B cell (primary cell): ENCODE results near the gene RASGRF2. TPM values are rescaled to one million over a fixed set of nuclear protein-coding genes. Genes with fewer than 3 reads are reported as not detected.

Experiments used
- ATAC-seq: fragments of 200-7000 bp; cut with Tn5 transposase; one replicate; pipeline ENCODE4 v1.10.0; 2021; ENCODE audit warnings: low read depth, mild to moderate bottlenecking, moderate number of reproducible peaks, moderate library complexity
- CTCF ChIA-PET: fragments of 350-600 bp; sonication (Branson Sonifier 250); formaldehyde crosslinking; loops from one replicate; lab custom pipeline; 2021; ENCODE audit warnings: antibody characterized with exemption, inconsistent platforms; lab: Charles Lee
- POLR2A ChIA-PET: fragments of 350-600 bp; sonication (Branson Sonifier 250); formaldehyde crosslinking; loops from one replicate; lab custom pipeline; 2021; ENCODE audit warnings: antibody characterized with exemption; lab: Charles Lee
- DNase-seq: peaks from one replicate; pipeline ENCODE4 v3.0.0; 2013
- H2AFZ ChIP-seq: 2 replicates; pipeline ENCODE4 v1.6.1; 2012; ENCODE audit warnings: mild to moderate bottlenecking, low read depth, low read length; ENCODE audit not compliant: insufficient read depth, poor library complexity, severe bottlenecking
- H3K27ac ChIP-seq, 2 donors: 1 replicate in 1 of 2; 2 replicates in 1 of 2; pipeline ENCODE4 v1.5.1; 2012 to 2013; ENCODE audit warnings: low read length in 2 of 2, mild to moderate bottlenecking in 2 of 2, moderate library complexity in 1 of 2
- H3K27me3 ChIP-seq, 4 experiments: fragments of 200-600 bp in 1 of 4; sonication (generic) in 1 of 4; replicated peaks in 1 of 4; 1 replicate in 2 of 4; 2 replicates in 2 of 4; pipeline versions ENCODE4 v1.6.1 to v1.7.0; 2013 to 2016; ENCODE audit warnings: low read length in 3 of 4, mild to moderate bottlenecking in 2 of 4, mixed read lengths in 1 of 4, moderate library complexity in 1 of 4; ENCODE audit not compliant: insufficient read depth in 4 of 4, control insufficient read depth in 3 of 4; ENCODE audit errors: control extremely low read depth in 1 of 4
- H3K36me3 ChIP-seq, 2 experiments: replicated peaks in 1 of 2; 1 replicate in 1 of 2; 2 replicates in 1 of 2; pipeline versions ENCODE4 v1.6.1 to v1.7.1; 2013; ENCODE audit warnings: low read length in 1 of 2; ENCODE audit not compliant: insufficient read depth in 2 of 2, control insufficient read depth in 1 of 2; ENCODE audit errors: control extremely low read depth in 1 of 2, extremely low read depth in 1 of 2
- H3K4me1 ChIP-seq, 2 donors: fragments of 200-600 bp in 1 of 2; sonication (generic) in 1 of 2; 1 replicate in 1 of 2; 2 replicates in 1 of 2; pipeline versions ENCODE4 v1.5.1 to v1.6.1; 2013 to 2017; ENCODE audit warnings: low read length in 2 of 2; ENCODE audit not compliant: control insufficient read depth in 2 of 2, insufficient read depth in 2 of 2
- H3K4me2 ChIP-seq: replicated peaks from 2 replicates; pipeline ENCODE3; 2012; ENCODE audit warnings: mild to moderate bottlenecking, low read depth, low read length; ENCODE audit not compliant: poor library complexity, severe bottlenecking
- H3K4me3 ChIP-seq, 5 experiments: fragments of 200-600 bp in 1 of 5; sonication (generic) in 1 of 5; 1 replicate in 3 of 5; 2 replicates in 2 of 5; pipeline versions ENCODE4 v1.5.1 to v1.7.0; 2011 to 2016; ENCODE audit warnings: low read length in 4 of 5, mild to moderate bottlenecking in 4 of 5, low read depth in 2 of 5, control low read depth in 1 of 5, moderate library complexity in 1 of 5; ENCODE audit not compliant: insufficient read depth in 1 of 5; ENCODE audit errors: control extremely low read depth in 1 of 5, extremely low read depth in 1 of 5
- H3K79me2 ChIP-seq: fragments of 200-600 bp; sonication (generic); one replicate; pipeline ENCODE4 v1.6.0; 2016; ENCODE audit warnings: low read length; ENCODE audit not compliant: control insufficient read depth, insufficient read depth
- H3K9ac ChIP-seq: fragments of 200-600 bp; sonication (generic); 2 replicates; pipeline ENCODE4 v1.6.1; 2017; ENCODE audit warnings: mild to moderate bottlenecking, low read length, moderate library complexity
- H3K9me3 ChIP-seq, 3 donors: one replicate each; pipeline versions ENCODE4 v1.6.1 to v1.7.1; 2013; ENCODE audit warnings: low read length in 2 of 3; ENCODE audit not compliant: control insufficient read depth in 2 of 3, insufficient read depth in 1 of 3; ENCODE audit errors: control extremely low read depth in 1 of 3
- H4K20me1 ChIP-seq: 2 replicates; pipeline ENCODE4 v1.6.0; 2012; ENCODE audit warnings: mild to moderate bottlenecking, low read length; ENCODE audit not compliant: insufficient read depth, control insufficient read depth, poor library complexity, severe bottlenecking
- H3K27ac Mint-ChIP-seq: one replicate; pipeline ENCODE4 v1.8.0; 2021; ENCODE audit warnings: mixed read lengths
- H3K27me3 Mint-ChIP-seq: one replicate; pipeline ENCODE4 v1.8.0; 2021; ENCODE audit warnings: mixed read lengths
- H3K4me1 Mint-ChIP-seq: one replicate; pipeline ENCODE4 v1.8.0; 2021; ENCODE audit warnings: mixed read lengths
- H3K4me3 Mint-ChIP-seq: one replicate; pipeline ENCODE4 v1.8.0; 2021; ENCODE audit warnings: mixed read lengths
- H3K9me3 Mint-ChIP-seq: one replicate; pipeline ENCODE4 v1.8.0; 2022; ENCODE audit warnings: mixed read lengths; ENCODE audit not compliant: insufficient read depth
- CTCF ChIP-seq: fragments of 200-600 bp; IDR thresholded peaks from one replicate; pipeline ENCODE4 v1.8.0; 2022; ENCODE audit warnings: antibody characterized with exemption, mild to moderate bottlenecking
- EZH2 ChIP-seq: IDR thresholded peaks from 2 replicates; pipeline ENCODE4 v1.6.1; 2012; ENCODE audit warnings: borderline replicate concordance, low read depth, mild to moderate bottlenecking, moderate library complexity, low read length; ENCODE audit not compliant: insufficient read depth, poor library complexity, severe bottlenecking
- WGBS: methylation state at CpG from one replicate; pipeline ENCODE4 v1.1.5; 2013; ENCODE audit warnings: missing lambda C conversion rate; ENCODE audit not compliant: insufficient coverage; 5-methylcytosine and 5-hydroxymethylcytosine counted together
- intact Hi-C: fragments of 100-400 bp; cut with micrococcal nuclease; formaldehyde crosslinking; loops from one replicate; pipeline ENCODE4 v1.10.0; 2022
- polyA plus RNA-seq: library from polyadenylated mRNA; depleted of rRNA; stranded (reverse); fragments of >200 nt; gene quantifications from 2 replicates; pipeline ENCODE4 v1.2.3, GENCODE V29; 2012
- total RNA-seq, 2 donors: library from RNA; stranded (reverse); fragments of 120-200 nt in 1 of 2; gene quantifications; 1 replicate in 1 of 2; 2 replicates in 1 of 2; pipeline versions ENCODE4 v1.2.3 to v1.2.4, GENCODE V29; 2013 to 2022

The RASGRF2 gene
- total and polyA plus RNA-seq, 2 donors (not counting 1 experiment from before 2014, with no cell fraction given) = 0.04 to 0.37 TPM

- 94% methylated on average over 3 of the region's 5 CpGs for WGBS
- no peak overlapping the region for H3K4me3 Mint-ChIP-seq
- H3K9me3 Mint-ChIP-seq = no peaks in the 10 kb centered on the region
- TF ChIP-seq CTCF (no peak), EZH2 (no peak)
- Histone ChIP-seq H3K27me3 (peaks cover 0 to 5% (median 0%) of the 10 kb centered on the region in 4 experiments), H3K36me3 (no peaks in the 10 kb centered on the region), H3K9me3 (no peaks in the 10 kb centered on the region), H3K4me3 (no peak overlapping the region), H3K4me1 (no peaks in the 10 kb centered on the region), H3K79me2 (no peaks in the 10 kb centered on the region), H3K27ac (no peak overlapping the region), H3K9ac (no peak overlapping the region), H2AFZ (no peak overlapping the region), H3K4me2 (no peak overlapping the region), H4K20me1 (no peaks in the 10 kb centered on the region)
- no peak for DNase-seq
- no peaks in the 10 kb centered on the region for H3K4me1 Mint-ChIP-seq
- intact Hi-C loops = no loop called here
- ChIA-PET CTCF (interaction anchor here (1.2 to 1.8 kb wide), 2 partner anchors 10 kb away, joined by 3 to 7 read pairs; no protein-coding TSS in a partner anchor), POLR2A (no interaction called here)
- H3K27me3 Mint-ChIP-seq = peaks cover 7% of the 10 kb centered on the region
- no peak overlapping the region for H3K27ac Mint-ChIP-seq
- no peak for ATAC-seq
Observed at GRCh38 chr5:81105261-81105877, 145.2 kb downstream of the RASGRF2 start.

DNA sequence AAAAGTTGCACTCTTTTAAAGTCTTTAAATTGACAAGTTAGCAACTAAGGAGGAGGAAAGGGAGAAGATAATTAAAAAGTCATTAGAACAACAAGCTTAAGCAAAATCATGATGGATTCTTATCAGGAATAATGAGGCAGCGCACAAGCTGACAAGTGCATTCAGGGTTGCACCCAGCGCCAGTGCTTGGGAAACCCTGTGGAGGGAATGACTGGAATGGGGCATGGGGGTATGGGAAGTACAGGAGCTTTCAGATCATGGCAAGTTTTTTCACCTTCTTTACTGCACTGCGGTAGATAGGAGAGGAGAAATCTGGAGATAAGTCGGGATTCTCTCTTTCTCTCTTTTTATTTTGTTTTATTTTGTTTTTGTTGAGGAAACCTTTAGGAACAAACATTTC lies 155.1 kb downstream of the RASGRF2 start:
- Histone ChIP-seq H4K20me1 (no peaks in the 10 kb centered on the region), H3K27ac (no peak overlapping the region), H3K79me2 (no peaks in the 10 kb centered on the region), H3K27me3 (no peaks in the 10 kb centered on the region), H3K4me1 (no peaks in the 10 kb centered on the region), H3K4me3 (no peak overlapping the region), H3K4me2 (no peak overlapping the region), H3K9ac (no peak overlapping the region), H3K9me3 (no peaks in the 10 kb centered on the region), H2AFZ (no peak overlapping the region), H3K36me3 (no peaks in the 10 kb centered on the region)
- ATAC-seq (no peak), DNase-seq (no peak)
- Mint-ChIP-seq H3K4me3 (no peak overlapping the region), H3K27ac (no peak overlapping the region), H3K9me3 (no peaks in the 10 kb centered on the region), H3K27me3 (peaks cover 16% of the 10 kb centered on the region), H3K4me1 (no peaks in the 10 kb centered on the region)
- ChIA-PET CTCF (interaction anchor here (1.1 kb wide), 1 partner anchor 9 kb away, joined by 3 read pairs; no protein-coding TSS in a partner anchor), POLR2A (no interaction called here)
- 47% methylated on average over 2 of the region's 4 CpGs for WGBS
- intact Hi-C loops = no loop called here
- TF ChIP-seq CTCF (no peak), EZH2 (no peak)
